ENCODE data around the gene TMEM164.

- no peak for TF ChIP-seq CTCF (IDR thresholded peaks at IDR 0.05)
- no peak for TF ChIP-seq POLR2A (IDR thresholded peaks at IDR 0.05)
Measured at GRCh38 chrX:110032534-110033147, 29.7 kb downstream of the TMEM164 start.

Measured in right lobe of liver (tissue), 4 donors.